CD4-positive, alpha-beta T cell treated with Interleukin-17A for 1 hour (primary cell): ENCODE measurements around the gene CDH18.

Experiments used
- DNase-seq: peaks from one replicate; pipeline ENCODE4 v3.0.0-alpha.2; 2020

The CDH18 gene

GRCh38 chr5:19928562-19929421 lies 59.2 kb downstream of the CDH18 start:
- DNase-seq = no peak

- DNase-seq = no peak
Observed at GRCh38 chr5:19927919-19928318, 60.1 kb downstream of the CDH18 start.

GRCh38 chr5:19927170-19927569 lies 60.8 kb downstream of the CDH18 start:
- DNase-seq = no peak

- DNase-seq = no peak
Observed at GRCh38 chr5:19923742-19924141, 64.3 kb downstream of the CDH18 start.

GRCh38 chr5:19920761-19921160 lies 67.2 kb downstream of the CDH18 start:
- no peak for DNase-seq

GRCh38 chr5:19918780-19919179 lies 69.2 kb downstream of the CDH18 start:
- no peak for DNase-seq

GRCh38 chr5:19917588-19918122 lies 70.3 kb downstream of the CDH18 start:
- DNase-seq = no peak

GRCh38 chr5:19910136-19910535 lies 77.9 kb downstream of the CDH18 start:
- DNase-seq = no peak

- no peak for DNase-seq
Observed at GRCh38 chr5:19904766-19905165, 83.2 kb downstream of the CDH18 start.

GRCh38 chr5:19903611-19904010 lies 84.4 kb downstream of the CDH18 start:
- DNase-seq = no peak

GRCh38 chr5:19902316-19902934 lies 85.6 kb downstream of the CDH18 start:
- DNase-seq = no peak

GRCh38 chr5:19900269-19900668 lies 87.7 kb downstream of the CDH18 start:
- DNase-seq = no peak

GRCh38 chr5:19891658-19892057 lies 96.3 kb downstream of the CDH18 start:
- DNase-seq = no peak

GRCh38 chr5:19886123-19886917 lies 101.7 kb downstream of the CDH18 start:
- DNase-seq = no peak

- no peak for DNase-seq
Observed at GRCh38 chr5:19885040-19885824, 102.8 kb downstream of the CDH18 start.

GRCh38 chr5:19880859-19881436 lies 107.1 kb downstream of the CDH18 start:
- DNase-seq = no peak

GRCh38 chr5:19880458-19880857 lies 107.5 kb downstream of the CDH18 start:
- no peak for DNase-seq

GRCh38 chr5:19874811-19875210 lies 113.2 kb downstream of the CDH18 start:
- DNase-seq = no peak

GRCh38 chr5:19866090-19866450 lies 121.9 kb downstream of the CDH18 start:
- no peak for DNase-seq

- no peak for DNase-seq
Observed at GRCh38 chr5:19865336-19866089, 122.5 kb downstream of the CDH18 start.

- no peak for DNase-seq
Observed at GRCh38 chr5:19862711-19863110, 125.3 kb downstream of the CDH18 start.
